ENCODE results near the gene FLOT1. TPM values are rescaled to one million over a fixed set of nuclear protein-coding genes. Genes with fewer than 3 reads are reported as not detected.

The FLOT1 gene
- total and polyA plus RNA-seq, 2 of the 13 experiments (the other 11 are each of a cell fraction or from before 2014, with no cell fraction given), result 82.3 to 130 TPM

- TF ChIP-seq HNF1B (CRISPR knock-in tag; IDR thresholded peaks at IDR 0.05), result peak; percentile 43; the same call in 1 of the 2 replicates
- TF ChIP-seq NR3C1 (CRISPR knock-in tag; IDR thresholded peaks at IDR 0.05), result no peak
- peak; percentile 63; the same call in 1 of the 2 replicates for TF ChIP-seq SOX5 (CRISPR knock-in tag; IDR thresholded peaks at IDR 0.05; ENCODE audit: borderline replicate concordance)
- no peak for TF ChIP-seq MAF1 (CRISPR knock-in tag; IDR thresholded peaks at IDR 0.05; ENCODE audit: borderline replicate concordance)
- no peak for TF ChIP-seq ZNF468 (CRISPR knock-in tag; IDR thresholded peaks at IDR 0.05)
- TF ChIP-seq ZFP1 (CRISPR knock-in tag; IDR thresholded peaks at IDR 0.05), result no peak; the same call in 1 of the 2 replicates
- no peak; the same call in 1 of the 2 replicates for TF ChIP-seq MIXL1 (CRISPR knock-in tag; IDR thresholded peaks at IDR 0.05)
- 0 out of 2 replicates have a peak, but pooled peaks have one; percentile 7 for TF ChIP-seq ZBTB49 (CRISPR knock-in tag; IDR thresholded peaks at IDR 0.05; ENCODE audit: borderline replicate concordance)
- no peak for TF ChIP-seq GPN1 (CRISPR knock-in tag; IDR thresholded peaks at IDR 0.05; ENCODE audit: borderline replicate concordance)
- TF ChIP-seq PPARG (CRISPR knock-in tag; conservative IDR thresholded peaks at IDR 0.05), result peak; percentile 37; the same call in 1 of the 2 replicates
- 0 out of 2 replicates have a peak, but pooled peaks have one; percentile 37 for TF ChIP-seq SOX13 (IDR thresholded peaks at IDR 0.05)
- TF ChIP-seq SOX13 (CRISPR knock-in tag; conservative IDR thresholded peaks at IDR 0.05 in 1 of 2, IDR thresholded peaks at IDR 0.05 in 1 of 2), result peak in 1 of 2 experiments; percentile 48; a peak in 1 of 4 replicates
- no peak for TF ChIP-seq ZNF615 (CRISPR knock-in tag; IDR thresholded peaks at IDR 0.05; ENCODE audit: borderline replicate concordance)
- no peak; the same call in 1 of the 2 replicates for TF ChIP-seq ZNF547 (CRISPR knock-in tag; IDR thresholded peaks at IDR 0.05)
- no peak for TF ChIP-seq CEBPG (CRISPR knock-in tag; IDR thresholded peaks at IDR 0.05)
- no peak for TF ChIP-seq TP53 (CRISPR knock-in tag; conservative IDR thresholded peaks at IDR 0.05)
- TF ChIP-seq NFE2L1 (CRISPR knock-in tag; IDR thresholded peaks at IDR 0.05; ENCODE audit: borderline replicate concordance), result no peak
- TF ChIP-seq ZMYM2 (CRISPR knock-in tag; IDR thresholded peaks at IDR 0.05), result no peak
- TF ChIP-seq FOSL2 (CRISPR knock-in tag; IDR thresholded peaks at IDR 0.05), result peak; percentile 87
- no peak for TF ChIP-seq PREB (CRISPR knock-in tag; IDR thresholded peaks at IDR 0.05)
- TF ChIP-seq CCDC6 (CRISPR knock-in tag; IDR thresholded peaks at IDR 0.05), result no peak
- 0 out of 2 replicates have a peak, but pooled peaks have one; percentile 38 for TF ChIP-seq THAP7 (CRISPR knock-in tag; IDR thresholded peaks at IDR 0.05)
- no peak for TF ChIP-seq PAX8 (CRISPR knock-in tag; IDR thresholded peaks at IDR 0.05; ENCODE audit: borderline replicate concordance)
- TF ChIP-seq ZNF260 (CRISPR knock-in tag; IDR thresholded peaks at IDR 0.05; ENCODE audit: borderline replicate concordance, low read depth), result no peak
- no peak for TF ChIP-seq ZNF644 (CRISPR knock-in tag; IDR thresholded peaks at IDR 0.05; ENCODE audit: low read depth)
- TF ChIP-seq BORCS8-MEF2B (CRISPR knock-in tag; IDR thresholded peaks at IDR 0.05), result no peak
These were observed 7.3 kb upstream of the FLOT1 start (continued) for GRCh38 chr6:30749554-30750378.
